NOMO-1 treated with dmso at 0.1 percent for 144 hours (cell line): ENCODE results near the gene WDFY2.
"Not testable (repeated sequence)": the region's sequence is repeated elsewhere in the genome, so short reads cannot be mapped to it uniquely, and the experiment has no call there.

ENCODE experiments used
- DNase-seq: peaks from one replicate; lab custom pipeline; 2025; ENCODE audit not compliant: unreplicated experiment; lab: John Stamatoyannopoulos, UW

WDFY2 gene

DNA sequence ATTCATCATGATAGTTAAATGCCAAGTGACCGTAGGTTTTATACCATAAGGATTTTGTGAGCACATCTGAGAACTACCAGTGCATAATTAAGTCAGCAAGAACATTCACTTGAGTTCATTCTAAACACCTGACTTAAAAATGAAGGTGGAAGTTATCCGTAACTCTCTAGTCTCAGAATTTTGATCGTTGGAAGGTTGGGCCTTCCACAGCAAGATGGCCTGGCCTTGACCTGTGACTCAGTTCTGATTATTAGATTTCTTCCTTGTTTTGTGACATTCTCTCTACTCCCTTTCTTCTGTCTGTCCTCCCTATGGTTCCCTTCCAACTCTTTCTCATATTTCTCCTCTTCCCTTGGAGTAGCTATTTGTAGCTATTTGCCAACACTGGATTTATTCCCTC is 20.0 kb upstream of the WDFY2 start:
- DNase-seq: no peak

DNA sequence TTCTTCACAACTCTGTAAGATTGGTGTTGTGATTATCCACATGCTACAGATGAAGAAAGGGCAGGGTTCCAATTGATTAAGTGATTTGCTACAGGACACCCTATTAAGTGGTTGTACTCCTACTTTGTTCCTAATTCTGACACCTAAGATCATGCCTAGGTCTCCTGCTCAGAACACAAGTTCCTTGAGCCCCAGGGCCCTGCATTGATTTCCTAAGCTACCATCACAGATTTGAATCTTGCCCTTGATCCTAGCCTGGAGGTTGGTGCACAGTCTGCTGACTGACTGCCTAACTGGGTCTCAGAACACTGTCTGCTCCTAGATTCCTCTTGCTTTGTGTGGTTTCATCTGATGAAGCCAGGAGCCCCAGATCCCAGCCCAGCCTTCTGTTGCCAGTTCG is 19.6 kb upstream of the WDFY2 start:
- DNase-seq: no peak

DNA sequence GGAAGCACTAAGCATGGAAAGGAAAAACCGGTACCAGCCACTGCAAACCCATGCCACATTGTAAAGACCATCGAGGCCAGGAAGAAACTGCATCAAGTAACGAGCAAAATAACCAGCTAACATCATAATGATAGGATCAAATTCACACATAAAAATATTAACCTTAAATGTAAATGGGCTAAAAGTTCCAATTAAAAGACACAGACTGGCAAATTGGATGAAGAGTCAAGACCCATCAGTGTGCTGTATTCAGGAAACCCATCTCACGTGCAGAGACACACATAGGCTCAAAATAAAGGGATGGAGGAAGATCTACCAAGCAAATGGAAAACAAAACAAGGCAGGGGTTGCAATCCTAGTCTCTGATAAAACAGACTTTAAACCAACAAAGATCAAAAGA is 15.3 kb upstream of the WDFY2 start:
- DNase-seq: not testable (repeated sequence)

DNA sequence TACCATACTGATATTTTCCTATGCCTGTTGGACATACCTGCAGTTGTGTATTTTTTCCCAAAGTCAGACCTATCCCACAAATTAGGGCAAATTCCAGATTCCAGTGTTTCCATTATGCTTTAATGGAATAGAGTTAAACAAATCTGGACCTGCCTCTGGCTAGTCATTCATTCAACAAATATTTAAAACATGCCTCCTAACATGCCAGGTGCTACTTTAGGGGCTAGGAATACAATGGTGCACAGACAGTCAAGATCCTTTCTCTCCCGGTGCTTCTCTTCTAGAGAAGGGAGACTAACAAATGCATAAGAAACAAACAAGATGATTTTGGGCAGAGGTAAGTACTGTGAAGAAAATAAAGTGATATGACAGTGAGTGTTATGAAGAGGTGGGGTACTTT is 7.5 kb upstream of the WDFY2 start:
- no peak for DNase-seq

- DNase-seq: no peak
Measured at GRCh38 chr13:51577690-51578089, 6.6 kb upstream of the WDFY2 start.

GRCh38 chr13:51579676-51580075 is 4.6 kb upstream of the WDFY2 start:
- DNase-seq: no peak

GRCh38 chr13:51581148-51581820 is 3.0 kb upstream of the WDFY2 start:
- DNase-seq: no peak

DNA sequence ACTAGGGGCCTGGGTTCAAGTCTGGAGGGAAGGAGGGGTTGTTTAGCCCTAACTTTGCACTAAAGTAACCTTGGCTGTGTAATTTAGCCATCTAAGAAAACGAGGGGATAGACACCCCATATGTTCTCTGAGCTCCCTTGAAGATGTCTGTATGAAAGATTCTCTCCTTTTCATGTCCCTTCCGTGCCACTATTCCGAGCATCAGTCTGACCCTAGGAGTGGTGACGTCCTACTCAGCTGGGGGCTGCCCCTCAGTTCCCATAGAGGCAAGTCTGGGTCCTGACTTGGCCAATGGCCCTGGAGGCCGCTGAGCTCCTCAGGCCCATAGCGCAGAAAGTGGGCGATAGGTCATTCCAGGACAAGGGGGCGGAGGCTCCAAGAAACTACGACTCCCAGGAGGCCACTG is 790 bp upstream of the WDFY2 start:
- no peak for DNase-seq

DNA sequence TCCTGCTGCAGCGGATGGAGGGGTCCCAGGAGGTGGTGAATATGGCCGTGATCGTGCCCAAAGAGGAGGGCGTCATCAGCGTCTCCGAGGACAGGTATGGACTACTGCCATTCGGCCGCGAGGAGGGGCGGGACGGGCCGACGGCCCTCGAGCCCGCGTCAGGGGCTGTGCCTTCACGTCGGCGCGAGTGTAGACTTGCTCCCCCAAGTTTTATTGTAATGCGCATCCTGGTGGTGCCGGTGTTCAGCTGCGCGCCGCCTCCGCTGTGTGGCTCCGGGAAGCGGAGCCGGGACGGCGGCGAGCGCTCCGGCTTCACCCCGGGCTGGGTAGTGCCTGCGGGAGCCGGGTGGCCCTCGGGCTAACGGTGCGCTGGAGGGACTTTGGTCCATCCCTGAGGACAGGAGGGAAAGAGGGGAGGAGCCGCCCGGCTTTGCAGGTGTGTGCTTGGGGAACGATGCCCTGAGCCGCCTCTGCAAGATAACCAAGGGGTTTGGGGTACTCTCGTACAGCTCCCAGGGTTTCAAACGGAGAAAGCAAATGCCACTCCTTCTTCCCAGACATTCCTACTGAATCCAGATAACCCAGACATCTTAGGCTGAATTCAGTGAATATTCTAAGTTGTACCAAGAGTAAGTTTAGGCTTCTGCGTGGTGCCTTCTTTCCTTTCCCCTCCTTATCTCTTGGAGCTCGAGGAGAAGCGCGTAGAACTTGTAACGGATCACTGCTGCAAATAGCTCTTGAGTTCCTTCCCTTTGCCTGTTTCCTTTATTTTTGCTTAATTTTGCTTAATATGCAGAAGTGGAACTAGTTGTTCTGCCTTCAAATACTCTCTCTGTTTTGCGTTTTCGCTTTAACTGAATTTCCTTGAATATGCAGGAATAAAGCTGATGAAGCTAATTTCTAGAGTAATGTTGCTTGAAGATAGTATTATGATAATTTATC is 740 bp downstream of the WDFY2 start:
- DNase-seq: peak; percentile 49

- no peak for DNase-seq
Measured at GRCh38 chr13:51585696-51586095, 1.4 kb downstream of the WDFY2 start.

GRCh38 chr13:51587372-51587771 is 3.1 kb downstream of the WDFY2 start:
- no peak for DNase-seq

GRCh38 chr13:51588406-51588949 is 4.2 kb downstream of the WDFY2 start:
- DNase-seq: no peak

DNA sequence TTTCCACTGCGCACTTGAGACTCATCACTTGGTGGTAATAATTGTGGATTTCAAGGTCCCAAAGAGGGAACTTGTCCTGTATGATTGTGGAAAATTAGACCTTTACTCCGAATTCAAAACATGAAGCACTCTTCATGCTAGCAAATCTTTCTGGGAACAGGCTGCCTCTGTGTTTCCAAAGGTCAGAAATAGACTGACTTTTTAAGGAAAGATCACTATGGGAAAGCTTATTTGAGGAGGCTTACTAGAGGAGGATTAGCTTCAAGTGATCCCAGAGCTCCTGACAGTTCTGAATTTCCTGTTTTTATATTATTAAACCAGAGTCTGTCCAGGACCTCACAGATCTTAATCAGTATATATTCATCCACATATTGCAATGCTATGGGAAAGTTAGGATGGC is 5.5 kb downstream of the WDFY2 start:
- DNase-seq: no peak

- DNase-seq: no peak
Measured at GRCh38 chr13:51590231-51590970, 6.1 kb downstream of the WDFY2 start.

DNA sequence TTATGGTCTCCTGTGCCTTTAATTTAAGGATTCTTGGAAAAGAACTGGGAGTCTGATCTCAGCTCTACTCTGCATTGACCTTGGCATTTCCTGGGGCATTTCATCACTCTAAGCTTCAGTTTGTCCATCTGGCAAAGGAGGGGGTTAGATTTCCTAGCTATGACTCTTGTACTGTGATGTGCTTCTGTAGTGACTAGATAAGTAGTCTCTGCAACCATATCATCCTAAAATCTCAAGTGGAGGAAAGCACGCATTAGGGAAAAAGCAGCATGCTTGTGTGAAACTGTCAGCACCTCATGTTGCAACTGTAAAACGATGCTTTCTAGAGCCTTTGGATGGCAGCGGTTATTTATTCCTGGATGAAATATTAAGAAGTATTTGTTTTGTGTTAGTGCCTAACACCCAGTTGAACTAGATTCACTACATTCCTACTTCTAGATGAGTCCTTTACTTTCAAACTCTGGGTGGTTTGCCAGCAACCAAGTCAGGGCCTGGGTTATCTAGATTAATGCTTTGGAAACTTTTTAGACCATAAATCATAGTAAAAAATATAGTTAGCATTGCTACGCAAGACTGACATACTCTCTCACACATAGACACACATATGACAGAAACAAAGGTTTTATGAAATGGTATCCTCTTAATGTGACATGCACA is 6.8 kb downstream of the WDFY2 start:
- DNase-seq: no peak

DNA sequence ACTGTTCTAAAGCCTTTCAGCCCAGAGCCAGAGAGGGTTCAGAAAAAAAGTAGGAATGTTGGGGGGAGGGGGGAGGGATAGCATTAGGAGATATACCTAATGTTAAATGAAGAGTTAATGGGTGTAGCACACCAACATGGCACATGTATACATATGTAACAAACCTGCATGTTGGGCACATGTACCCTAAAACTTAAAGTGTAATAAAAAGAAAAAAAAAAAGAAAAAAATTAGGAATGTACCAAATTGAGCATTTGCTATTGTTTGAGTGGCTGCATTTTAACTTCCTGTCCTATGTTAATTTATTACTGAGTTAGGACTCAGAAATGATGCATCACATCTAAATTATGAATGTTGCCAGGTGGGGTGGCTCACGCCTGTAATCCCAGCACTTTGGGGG is 7.7 kb downstream of the WDFY2 start:
- not testable (repeated sequence) for DNase-seq

DNA sequence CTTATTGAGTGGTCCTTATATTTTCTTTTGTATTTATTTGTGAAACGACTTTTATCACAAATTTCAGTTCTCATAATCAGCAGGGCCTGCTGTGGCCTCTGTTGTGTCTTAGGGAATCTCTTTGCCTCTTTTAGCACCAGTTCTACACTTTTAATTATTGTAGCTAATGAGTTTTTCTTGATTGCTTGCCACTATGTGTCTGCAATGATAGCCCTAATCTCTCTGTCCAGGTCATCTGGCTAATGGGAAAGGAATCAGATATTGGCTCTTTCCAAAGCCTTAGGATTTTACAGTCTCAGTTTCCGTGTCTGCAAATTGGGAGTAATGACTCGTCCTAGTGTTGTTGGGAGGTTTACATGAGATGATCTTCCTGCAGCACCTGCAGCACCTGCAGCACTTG is 10.2 kb downstream of the WDFY2 start:
- DNase-seq: no peak

- no peak for DNase-seq
Measured at GRCh38 chr13:51595416-51595815, 11.2 kb downstream of the WDFY2 start.

DNA sequence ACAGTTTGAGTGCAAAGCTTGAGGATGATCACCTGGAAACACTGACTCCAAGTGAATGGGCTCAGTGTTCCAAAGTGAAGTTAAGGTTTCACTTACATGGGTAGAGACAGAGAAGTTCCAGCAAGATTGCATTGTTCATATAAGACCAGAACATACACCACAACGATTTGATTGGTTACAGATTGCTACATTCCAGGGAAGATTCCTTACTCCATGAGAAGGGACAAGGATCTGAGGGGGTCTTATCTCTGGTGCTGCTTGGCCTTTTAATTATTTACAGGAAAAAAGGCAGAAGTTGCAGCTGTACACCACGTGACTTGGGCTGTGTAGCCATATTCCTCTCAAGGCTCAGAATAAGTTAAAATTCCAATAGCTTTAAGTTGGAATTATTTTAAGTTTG is 12.3 kb downstream of the WDFY2 start:
- no peak for DNase-seq

GRCh38 chr13:51599444-51600176 is 15.3 kb downstream of the WDFY2 start:
- DNase-seq: no peak
